ENCODE results near the gene CNNM1. TPM values are rescaled to one million over a fixed set of nuclear protein-coding genes. Genes with fewer than 3 reads are reported as not detected.
A peak's percentile ranks its signal among the peaks of the same experiment; 100 is the strongest.

The CNNM1 gene
- total RNA-seq, 1 donor from 2014 or later = 0.21 TPM

- H3K36me3 Mint-ChIP-seq (ENCODE audit: low read depth) = no peaks in the 10 kb centered on the region
- DNase-seq (ENCODE audit: low spot score) = no peak
- H3K4me3 Mint-ChIP-seq (ENCODE audit: low read depth) = no peak overlapping the region
- peaks cover 4% of the 10 kb centered on the region for H3K27me3 Mint-ChIP-seq (ENCODE audit: low read depth)
- H3K4me1 Mint-ChIP-seq (ENCODE audit: low read depth) = no peaks in the 10 kb centered on the region
- no peaks in the 10 kb centered on the region for H3K9me3 Mint-ChIP-seq
- intact Hi-C loops (cut with micrococcal nuclease) = no loop called here
- no peak overlapping the region for H3K27ac Mint-ChIP-seq
Measured at GRCh38 chr10:99318048-99318447, 11.1 kb upstream of the CNNM1 start.

- peaks cover 7% of the 10 kb centered on the region for H3K27me3 Mint-ChIP-seq (ENCODE audit: low read depth)
- no peaks in the 10 kb centered on the region for H3K9me3 Mint-ChIP-seq
- H3K4me3 Mint-ChIP-seq (ENCODE audit: low read depth) = no peak overlapping the region
- H3K36me3 Mint-ChIP-seq (ENCODE audit: low read depth) = no peaks in the 10 kb centered on the region
- H3K4me1 Mint-ChIP-seq (ENCODE audit: low read depth) = no peaks in the 10 kb centered on the region
- H3K27ac Mint-ChIP-seq = no peak overlapping the region
- intact Hi-C loops (cut with micrococcal nuclease) = no loop called here
- DNase-seq (ENCODE audit: low spot score) = no peak
Measured at GRCh38 chr10:99318475-99318874, 10.7 kb upstream of the CNNM1 start.

GRCh38 chr10:99325281-99325680 is 3.9 kb upstream of the CNNM1 start:
- intact Hi-C loops (cut with micrococcal nuclease) = no loop called here
- no peaks in the 10 kb centered on the region for H3K9me3 Mint-ChIP-seq
- no peak overlapping the region for H3K4me3 Mint-ChIP-seq (ENCODE audit: low read depth)
- no peaks in the 10 kb centered on the region for H3K36me3 Mint-ChIP-seq (ENCODE audit: low read depth)
- peaks cover 17% of the 10 kb centered on the region for H3K27me3 Mint-ChIP-seq (ENCODE audit: low read depth)
- no peak for DNase-seq (ENCODE audit: low spot score)
- H3K27ac Mint-ChIP-seq = no peak overlapping the region
- no peaks in the 10 kb centered on the region for H3K4me1 Mint-ChIP-seq (ENCODE audit: low read depth)

- Mint-ChIP-seq H3K4me1 (ENCODE audit: low read depth) (no peaks in the 10 kb centered on the region), H3K4me3 (ENCODE audit: low read depth) (no peak overlapping the region), H3K27me3 (ENCODE audit: low read depth) (peaks cover 29% of the 10 kb centered on the region), H3K27ac (no peak overlapping the region), H3K9me3 (no peaks in the 10 kb centered on the region), H3K36me3 (ENCODE audit: low read depth) (no peaks in the 10 kb centered on the region)
- no peak for DNase-seq (ENCODE audit: low spot score)
- intact Hi-C loops (cut with micrococcal nuclease) = no loop called here
Measured at GRCh38 chr10:99326871-99327270, 2.3 kb upstream of the CNNM1 start.

- peak overlapping the region; percentile 15 for H3K4me3 Mint-ChIP-seq (ENCODE audit: low read depth)
Measured at GRCh38 chr10:99328579-99329303, 415 bp upstream of the CNNM1 start.

GRCh38 chr10:99329554-99330346 is 594 bp downstream of the CNNM1 start:
- no peak for DNase-seq (ENCODE audit: low spot score)
- Mint-ChIP-seq H3K27me3 (ENCODE audit: low read depth) (peaks cover 40% of the 10 kb centered on the region), H3K9me3 (no peaks in the 10 kb centered on the region), H3K4me3 (ENCODE audit: low read depth) (no peak overlapping the region), H3K4me1 (ENCODE audit: low read depth) (no peaks in the 10 kb centered on the region), H3K36me3 (ENCODE audit: low read depth) (no peaks in the 10 kb centered on the region), H3K27ac (no peak overlapping the region)
- intact Hi-C loops (cut with micrococcal nuclease) = no loop called here

More at GRCh38 chr10:99328579-99329303, 415 bp upstream of the CNNM1 start:
- Mint-ChIP-seq H3K27ac (no peak overlapping the region), H3K9me3 (no peaks in the 10 kb centered on the region), H3K36me3 (ENCODE audit: low read depth) (no peaks in the 10 kb centered on the region), H3K27me3 (ENCODE audit: low read depth) (peaks cover 40% of the 10 kb centered on the region), H3K4me1 (ENCODE audit: low read depth) (no peaks in the 10 kb centered on the region)
- DNase-seq (ENCODE audit: low spot score) = no peak
- intact Hi-C loops (cut with micrococcal nuclease) = no loop called here

- no peaks in the 10 kb centered on the region for H3K36me3 Mint-ChIP-seq (ENCODE audit: low read depth)
- intact Hi-C loops (cut with micrococcal nuclease) = no loop called here
- no peak for DNase-seq (ENCODE audit: low spot score)
- H3K27me3 Mint-ChIP-seq (ENCODE audit: low read depth) = peaks cover 40% of the 10 kb centered on the region
- H3K9me3 Mint-ChIP-seq = no peaks in the 10 kb centered on the region
- H3K27ac Mint-ChIP-seq = no peak overlapping the region
- H3K4me3 Mint-ChIP-seq (ENCODE audit: low read depth) = peak overlapping the region; percentile 47
- H3K4me1 Mint-ChIP-seq (ENCODE audit: low read depth) = no peaks in the 10 kb centered on the region
Measured at GRCh38 chr10:99330347-99330924, 1.3 kb downstream of the CNNM1 start.

GRCh38 chr10:99331207-99331803 is 2.1 kb downstream of the CNNM1 start:
- no peaks in the 10 kb centered on the region for H3K36me3 Mint-ChIP-seq (ENCODE audit: low read depth)
- intact Hi-C loops (cut with micrococcal nuclease) = no loop called here
- H3K4me3 Mint-ChIP-seq (ENCODE audit: low read depth) = peak overlapping the region; percentile 27
- H3K9me3 Mint-ChIP-seq = no peaks in the 10 kb centered on the region
- peaks cover 39% of the 10 kb centered on the region for H3K27me3 Mint-ChIP-seq (ENCODE audit: low read depth)
- DNase-seq (ENCODE audit: low spot score) = no peak
- no peaks in the 10 kb centered on the region for H3K4me1 Mint-ChIP-seq (ENCODE audit: low read depth)
- H3K27ac Mint-ChIP-seq = no peak overlapping the region

- no peak for DNase-seq (ENCODE audit: low spot score)
- no peak overlapping the region for H3K27ac Mint-ChIP-seq
- intact Hi-C loops (cut with micrococcal nuclease) = no loop called here
- no peaks in the 10 kb centered on the region for H3K4me1 Mint-ChIP-seq (ENCODE audit: low read depth)
- no peak overlapping the region for H3K4me3 Mint-ChIP-seq (ENCODE audit: low read depth)
- H3K36me3 Mint-ChIP-seq (ENCODE audit: low read depth) = no peaks in the 10 kb centered on the region
- no peaks in the 10 kb centered on the region for H3K9me3 Mint-ChIP-seq
- peaks cover 9% of the 10 kb centered on the region for H3K27me3 Mint-ChIP-seq (ENCODE audit: low read depth)
Measured at GRCh38 chr10:99337311-99337811, 8.2 kb downstream of the CNNM1 start.

- intact Hi-C loops (cut with micrococcal nuclease) = no loop called here
- Mint-ChIP-seq H3K27ac (no peak overlapping the region), H3K4me3 (ENCODE audit: low read depth) (no peak overlapping the region), H3K9me3 (no peaks in the 10 kb centered on the region), H3K36me3 (ENCODE audit: low read depth) (no peaks in the 10 kb centered on the region), H3K4me1 (ENCODE audit: low read depth) (no peaks in the 10 kb centered on the region), H3K27me3 (ENCODE audit: low read depth) (peaks cover 3% of the 10 kb centered on the region)
- DNase-seq (ENCODE audit: low spot score) = no peak
Measured at GRCh38 chr10:99337901-99338300, 8.7 kb downstream of the CNNM1 start.

GRCh38 chr10:99339077-99339476 is 9.9 kb downstream of the CNNM1 start:
- H3K27ac Mint-ChIP-seq = no peak overlapping the region
- no peak for DNase-seq (ENCODE audit: low spot score)
- no peaks in the 10 kb centered on the region for H3K27me3 Mint-ChIP-seq (ENCODE audit: low read depth)
- intact Hi-C loops (cut with micrococcal nuclease) = no loop called here
- H3K36me3 Mint-ChIP-seq (ENCODE audit: low read depth) = no peaks in the 10 kb centered on the region
- no peaks in the 10 kb centered on the region for H3K4me1 Mint-ChIP-seq (ENCODE audit: low read depth)
- H3K4me3 Mint-ChIP-seq (ENCODE audit: low read depth) = no peak overlapping the region
- no peaks in the 10 kb centered on the region for H3K9me3 Mint-ChIP-seq

GRCh38 chr10:99339563-99340047 is 10.4 kb downstream of the CNNM1 start:
- no peaks in the 10 kb centered on the region for H3K27me3 Mint-ChIP-seq (ENCODE audit: low read depth)
- no peaks in the 10 kb centered on the region for H3K36me3 Mint-ChIP-seq (ENCODE audit: low read depth)
- H3K9me3 Mint-ChIP-seq = no peaks in the 10 kb centered on the region
- H3K4me3 Mint-ChIP-seq (ENCODE audit: low read depth) = no peak overlapping the region
- no peak overlapping the region for H3K27ac Mint-ChIP-seq
- intact Hi-C loops (cut with micrococcal nuclease) = no loop called here
- DNase-seq (ENCODE audit: low spot score) = no peak
- H3K4me1 Mint-ChIP-seq (ENCODE audit: low read depth) = no peaks in the 10 kb centered on the region
